ENCODE results near the gene CAMK1D. TPM values are rescaled to one million over a fixed set of nuclear protein-coding genes. Genes with fewer than 3 reads are reported as not detected.

Gene CAMK1D
- total and polyA plus RNA-seq, 2 of the 8 experiments (the other 6 are each of a cell fraction or from before 2014, with no cell fraction given), result 3.5 to 10.6 TPM

DNA sequence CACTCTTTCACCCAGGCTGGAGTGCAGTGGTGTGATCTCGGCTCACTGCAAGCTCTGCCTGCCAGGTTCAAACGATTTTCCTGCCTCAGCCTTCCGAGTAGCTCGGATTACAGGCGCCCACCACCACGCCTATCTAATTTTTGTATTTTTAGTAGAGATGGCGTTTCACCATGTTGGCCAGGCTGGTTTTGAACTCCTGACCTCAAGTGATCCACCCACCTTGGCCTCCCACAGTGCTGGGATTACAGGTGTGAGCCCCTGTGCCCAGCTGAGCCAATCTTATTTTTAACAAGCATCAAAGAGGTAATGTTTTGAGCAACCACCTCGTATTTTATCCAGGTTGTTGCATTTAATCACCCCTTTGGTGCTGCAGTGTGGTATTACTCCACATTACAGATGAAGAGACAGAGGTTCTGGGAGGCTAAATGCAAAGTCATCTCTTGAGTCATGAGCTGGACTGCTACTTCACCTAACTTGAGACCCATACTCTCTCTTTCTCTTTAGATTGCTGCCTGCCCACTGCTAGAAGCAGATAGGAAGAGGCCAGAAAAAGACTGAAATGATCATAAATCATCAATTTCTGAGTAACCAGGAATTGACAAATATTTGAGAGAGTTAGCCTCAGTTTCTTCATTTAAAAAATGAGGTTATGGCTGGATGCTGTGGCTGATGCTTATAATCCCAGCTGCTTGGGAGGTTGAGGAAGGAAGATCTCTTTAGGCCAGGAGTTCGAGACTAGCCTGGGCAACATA, 116.2 kb downstream of the CAMK1D start (continued):
- TF ChIP-seq, protein P1, sequence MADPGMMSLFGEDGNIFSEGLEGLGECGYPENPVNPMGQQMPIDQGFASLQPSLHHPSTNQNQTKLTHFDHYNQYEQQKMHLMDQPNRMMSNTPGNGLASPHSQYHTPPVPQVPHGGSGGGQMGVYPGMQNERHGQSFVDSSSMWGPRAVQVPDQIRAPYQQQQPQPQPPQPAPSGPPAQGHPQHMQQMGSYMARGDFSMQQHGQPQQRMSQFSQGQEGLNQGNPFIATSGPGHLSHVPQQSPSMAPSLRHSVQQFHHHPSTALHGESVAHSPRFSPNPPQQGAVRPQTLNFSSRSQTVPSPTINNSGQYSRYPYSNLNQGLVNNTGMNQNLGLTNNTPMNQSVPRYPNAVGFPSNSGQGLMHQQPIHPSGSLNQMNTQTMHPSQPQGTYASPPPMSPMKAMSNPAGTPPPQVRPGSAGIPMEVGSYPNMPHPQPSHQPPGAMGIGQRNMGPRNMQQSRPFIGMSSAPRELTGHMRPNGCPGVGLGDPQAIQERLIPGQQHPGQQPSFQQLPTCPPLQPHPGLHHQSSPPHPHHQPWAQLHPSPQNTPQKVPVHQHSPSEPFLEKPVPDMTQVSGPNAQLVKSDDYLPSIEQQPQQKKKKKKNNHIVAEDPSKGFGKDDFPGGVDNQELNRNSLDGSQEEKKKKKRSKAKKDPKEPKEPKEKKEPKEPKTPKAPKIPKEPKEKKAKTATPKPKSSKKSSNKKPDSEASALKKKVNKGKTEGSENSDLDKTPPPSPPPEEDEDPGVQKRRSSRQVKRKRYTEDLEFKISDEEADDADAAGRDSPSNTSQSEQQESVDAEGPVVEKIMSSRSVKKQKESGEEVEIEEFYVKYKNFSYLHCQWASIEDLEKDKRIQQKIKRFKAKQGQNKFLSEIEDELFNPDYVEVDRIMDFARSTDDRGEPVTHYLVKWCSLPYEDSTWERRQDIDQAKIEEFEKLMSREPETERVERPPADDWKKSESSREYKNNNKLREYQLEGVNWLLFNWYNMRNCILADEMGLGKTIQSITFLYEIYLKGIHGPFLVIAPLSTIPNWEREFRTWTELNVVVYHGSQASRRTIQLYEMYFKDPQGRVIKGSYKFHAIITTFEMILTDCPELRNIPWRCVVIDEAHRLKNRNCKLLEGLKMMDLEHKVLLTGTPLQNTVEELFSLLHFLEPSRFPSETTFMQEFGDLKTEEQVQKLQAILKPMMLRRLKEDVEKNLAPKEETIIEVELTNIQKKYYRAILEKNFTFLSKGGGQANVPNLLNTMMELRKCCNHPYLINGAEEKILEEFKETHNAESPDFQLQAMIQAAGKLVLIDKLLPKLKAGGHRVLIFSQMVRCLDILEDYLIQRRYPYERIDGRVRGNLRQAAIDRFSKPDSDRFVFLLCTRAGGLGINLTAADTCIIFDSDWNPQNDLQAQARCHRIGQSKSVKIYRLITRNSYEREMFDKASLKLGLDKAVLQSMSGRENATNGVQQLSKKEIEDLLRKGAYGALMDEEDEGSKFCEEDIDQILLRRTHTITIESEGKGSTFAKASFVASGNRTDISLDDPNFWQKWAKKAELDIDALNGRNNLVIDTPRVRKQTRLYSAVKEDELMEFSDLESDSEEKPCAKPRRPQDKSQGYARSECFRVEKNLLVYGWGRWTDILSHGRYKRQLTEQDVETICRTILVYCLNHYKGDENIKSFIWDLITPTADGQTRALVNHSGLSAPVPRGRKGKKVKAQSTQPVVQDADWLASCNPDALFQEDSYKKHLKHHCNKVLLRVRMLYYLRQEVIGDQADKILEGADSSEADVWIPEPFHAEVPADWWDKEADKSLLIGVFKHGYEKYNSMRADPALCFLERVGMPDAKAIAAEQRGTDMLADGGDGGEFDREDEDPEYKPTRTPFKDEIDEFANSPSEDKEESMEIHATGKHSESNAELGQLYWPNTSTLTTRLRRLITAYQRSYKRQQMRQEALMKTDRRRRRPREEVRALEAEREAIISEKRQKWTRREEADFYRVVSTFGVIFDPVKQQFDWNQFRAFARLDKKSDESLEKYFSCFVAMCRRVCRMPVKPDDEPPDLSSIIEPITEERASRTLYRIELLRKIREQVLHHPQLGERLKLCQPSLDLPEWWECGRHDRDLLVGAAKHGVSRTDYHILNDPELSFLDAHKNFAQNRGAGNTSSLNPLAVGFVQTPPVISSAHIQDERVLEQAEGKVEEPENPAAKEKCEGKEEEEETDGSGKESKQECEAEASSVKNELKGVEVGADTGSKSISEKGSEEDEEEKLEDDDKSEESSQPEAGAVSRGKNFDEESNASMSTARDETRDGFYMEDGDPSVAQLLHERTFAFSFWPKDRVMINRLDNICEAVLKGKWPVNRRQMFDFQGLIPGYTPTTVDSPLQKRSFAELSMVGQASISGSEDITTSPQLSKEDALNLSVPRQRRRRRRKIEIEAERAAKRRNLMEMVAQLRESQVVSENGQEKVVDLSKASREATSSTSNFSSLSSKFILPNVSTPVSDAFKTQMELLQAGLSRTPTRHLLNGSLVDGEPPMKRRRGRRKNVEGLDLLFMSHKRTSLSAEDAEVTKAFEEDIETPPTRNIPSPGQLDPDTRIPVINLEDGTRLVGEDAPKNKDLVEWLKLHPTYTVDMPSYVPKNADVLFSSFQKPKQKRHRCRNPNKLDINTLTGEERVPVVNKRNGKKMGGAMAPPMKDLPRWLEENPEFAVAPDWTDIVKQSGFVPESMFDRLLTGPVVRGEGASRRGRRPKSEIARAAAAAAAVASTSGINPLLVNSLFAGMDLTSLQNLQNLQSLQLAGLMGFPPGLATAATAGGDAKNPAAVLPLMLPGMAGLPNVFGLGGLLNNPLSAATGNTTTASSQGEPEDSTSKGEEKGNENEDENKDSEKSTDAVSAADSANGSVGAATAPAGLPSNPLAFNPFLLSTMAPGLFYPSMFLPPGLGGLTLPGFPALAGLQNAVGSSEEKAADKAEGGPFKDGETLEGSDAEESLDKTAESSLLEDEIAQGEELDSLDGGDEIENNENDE (IDR thresholded peaks at IDR 0.05; ENCODE audit: insufficient replicate concordance, low read length), result no peak
- TF ChIP-seq SUZ12 (IDR thresholded peaks at IDR 0.05; ENCODE audit: low read length) (no peak), JUN (IDR thresholded peaks at IDR 0.05; ENCODE audit: low read depth, low read length) (no peak), POLR2A (IDR thresholded peaks at IDR 0.05; ENCODE audit: control extremely low read depth in 1 of 2, low read depth in 2 of 2, low read length in 2 of 2) (no peak)

All from H1 (cell line).